Activated CD8-positive, alpha-beta memory T cell treated with anti-CD3 and anti-CD28 coated beads, Interleukin-2, amount 50 U/mL, for 1 hour (primary cell): ENCODE results near the gene CYB561A3.

Experiments used
- DNase-seq: peaks from one replicate; pipeline ENCODE4 v3.0.0-alpha.2; 2020; ENCODE audit errors: extremely low read depth

CYB561A3 gene

GRCh38 chr11:61345170-61345610 lies 16.5 kb downstream of the CYB561A3 start:
- DNase-seq: no peak

GRCh38 chr11:61343792-61344745 lies 17.6 kb downstream of the CYB561A3 start:
- no peak for DNase-seq

GRCh38 chr11:61342207-61342803 lies 19.4 kb downstream of the CYB561A3 start:
- DNase-seq: no peak

DNA sequence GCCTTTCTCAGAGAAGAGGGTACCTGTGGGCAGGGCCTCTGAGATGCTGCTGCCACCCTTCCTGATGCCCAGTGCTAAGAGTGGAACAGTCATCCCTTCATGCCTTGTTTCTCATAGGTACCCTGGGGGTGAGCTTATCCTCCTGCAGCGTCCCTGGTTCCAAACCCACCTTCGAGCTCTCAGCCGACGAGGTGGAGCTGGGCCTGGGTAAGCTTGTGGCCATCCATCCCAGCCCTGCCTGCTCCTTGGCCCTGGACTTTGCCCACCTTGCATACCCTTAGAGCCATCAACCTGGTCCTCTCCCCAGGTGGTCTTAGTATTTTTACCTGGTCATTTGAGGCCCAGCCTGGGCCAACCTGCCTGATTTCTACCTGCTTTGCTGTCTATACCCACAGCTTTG lies 20.0 kb downstream of the CYB561A3 start:
- no peak for DNase-seq

DNA sequence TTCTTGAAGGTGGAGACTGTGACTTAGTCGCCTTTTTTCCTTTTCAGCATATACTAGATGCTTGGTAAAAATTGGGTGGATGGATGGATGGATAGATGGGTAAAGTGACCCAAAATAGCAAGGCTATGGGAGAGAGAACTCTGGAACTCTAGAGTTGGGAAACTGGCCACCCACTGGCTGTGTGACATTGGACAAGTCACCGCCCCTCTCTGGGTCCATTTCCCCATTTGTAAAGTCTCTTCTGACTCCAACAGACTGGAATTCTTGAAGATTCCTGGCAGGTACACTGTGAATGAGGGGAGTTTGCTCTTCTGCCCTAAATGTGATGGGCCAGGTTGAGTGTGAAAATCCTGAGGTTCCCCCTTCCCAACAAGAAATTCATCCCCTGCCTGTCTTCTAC lies 20.7 kb downstream of the CYB561A3 start:
- DNase-seq: no peak

DNA sequence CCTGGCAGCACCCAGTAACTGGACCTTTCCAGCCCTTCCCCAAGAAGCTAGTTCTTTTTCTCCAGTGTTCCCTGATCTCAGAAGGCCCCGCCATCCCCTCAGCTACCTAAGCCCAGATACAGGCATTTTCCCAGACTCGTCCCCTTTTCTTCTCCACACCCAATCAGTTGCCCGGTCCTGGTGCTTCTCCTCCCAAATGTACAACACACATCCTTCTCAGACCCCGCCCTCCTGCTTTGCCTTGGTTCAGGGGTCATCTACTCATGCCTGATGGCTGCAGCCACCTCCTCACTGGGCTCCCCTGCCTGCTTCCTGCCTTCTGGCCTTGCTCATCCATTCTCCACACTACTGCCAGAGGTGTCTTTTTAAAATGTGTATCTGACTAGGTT lies 22.2 kb downstream of the CYB561A3 start:
- no peak for DNase-seq

GRCh38 chr11:61338783-61339489 lies 22.7 kb downstream of the CYB561A3 start:
- DNase-seq: no peak

DNA sequence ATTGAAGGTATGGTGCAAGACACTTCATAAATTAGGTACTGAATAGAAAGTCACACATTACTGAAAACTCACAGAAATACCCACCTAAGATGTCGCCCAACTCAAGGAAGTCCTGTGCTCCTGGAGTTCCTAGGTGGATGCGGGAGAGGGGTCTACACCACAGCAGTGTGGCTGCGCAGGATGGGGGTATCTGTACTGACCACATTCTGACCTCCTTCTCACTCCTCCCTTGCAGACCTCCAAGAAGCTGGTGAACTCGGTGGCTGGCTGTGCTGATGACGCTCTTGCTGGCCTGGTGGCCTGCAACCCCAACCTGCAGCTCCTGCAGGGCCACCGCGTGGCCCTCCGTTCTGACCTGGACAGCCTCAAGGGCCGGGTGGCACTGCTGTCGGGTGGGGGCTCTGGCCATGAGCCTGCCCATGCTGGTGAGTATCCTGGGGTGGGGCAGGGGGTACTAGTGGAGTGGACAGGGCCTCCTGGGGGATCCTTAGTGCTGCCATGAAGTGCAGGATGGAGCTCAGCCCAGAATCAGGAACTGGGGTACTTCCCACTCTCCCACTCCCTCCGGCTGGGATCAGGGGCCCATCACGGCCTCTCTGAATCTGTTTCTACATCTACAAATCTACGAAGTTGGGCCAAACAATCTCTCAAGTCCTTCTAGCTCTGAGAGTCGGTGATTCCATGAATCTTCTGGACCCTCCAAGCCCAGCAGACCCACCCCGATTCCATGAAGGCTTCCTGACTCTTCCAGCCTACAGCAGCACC lies 23.8 kb downstream of the CYB561A3 start:
- no peak for DNase-seq

DNA sequence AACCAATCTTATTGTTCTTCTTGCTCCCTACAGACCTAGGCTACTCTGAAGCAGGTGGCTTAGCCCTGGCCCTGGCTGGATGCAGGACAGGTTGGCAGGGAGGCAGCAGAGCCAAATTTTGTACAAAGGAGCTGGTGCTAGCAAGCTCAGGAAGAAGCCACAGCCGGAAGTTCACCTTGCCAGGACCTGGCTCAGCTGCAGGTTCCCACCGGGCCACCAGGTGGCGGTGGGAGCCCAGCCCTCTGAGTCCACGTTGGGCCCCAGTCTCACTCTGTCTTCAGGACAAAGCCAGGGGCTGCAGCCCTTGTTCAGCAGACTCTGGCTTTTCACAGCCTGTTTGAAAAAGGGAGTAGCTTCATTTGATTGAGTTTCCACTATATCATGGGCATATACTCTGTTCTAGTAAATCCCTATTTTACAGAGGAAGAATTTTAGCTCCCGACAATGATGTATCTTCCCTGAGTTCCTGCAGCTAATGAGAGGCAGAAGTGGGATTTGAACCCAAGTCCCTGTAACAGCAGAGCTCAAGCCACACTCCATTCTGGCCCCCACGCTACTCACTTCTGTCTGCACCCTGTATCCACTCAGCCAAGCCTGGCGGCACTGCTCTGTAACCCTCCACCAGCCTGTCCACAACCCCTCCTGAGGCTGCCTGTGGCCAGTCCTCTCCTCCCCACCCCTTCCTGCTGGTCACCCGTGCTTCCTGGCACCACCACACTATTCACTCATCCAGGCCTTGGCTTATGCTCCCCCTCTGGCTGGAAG lies 25.3 kb downstream of the CYB561A3 start:
- peak; percentile 53 for DNase-seq

GRCh38 chr11:61335355-61335710 lies 26.3 kb downstream of the CYB561A3 start:
- DNase-seq: no peak

- DNase-seq: no peak
Measured at GRCh38 chr11:61334434-61335354, 27.0 kb downstream of the CYB561A3 start.

DNA sequence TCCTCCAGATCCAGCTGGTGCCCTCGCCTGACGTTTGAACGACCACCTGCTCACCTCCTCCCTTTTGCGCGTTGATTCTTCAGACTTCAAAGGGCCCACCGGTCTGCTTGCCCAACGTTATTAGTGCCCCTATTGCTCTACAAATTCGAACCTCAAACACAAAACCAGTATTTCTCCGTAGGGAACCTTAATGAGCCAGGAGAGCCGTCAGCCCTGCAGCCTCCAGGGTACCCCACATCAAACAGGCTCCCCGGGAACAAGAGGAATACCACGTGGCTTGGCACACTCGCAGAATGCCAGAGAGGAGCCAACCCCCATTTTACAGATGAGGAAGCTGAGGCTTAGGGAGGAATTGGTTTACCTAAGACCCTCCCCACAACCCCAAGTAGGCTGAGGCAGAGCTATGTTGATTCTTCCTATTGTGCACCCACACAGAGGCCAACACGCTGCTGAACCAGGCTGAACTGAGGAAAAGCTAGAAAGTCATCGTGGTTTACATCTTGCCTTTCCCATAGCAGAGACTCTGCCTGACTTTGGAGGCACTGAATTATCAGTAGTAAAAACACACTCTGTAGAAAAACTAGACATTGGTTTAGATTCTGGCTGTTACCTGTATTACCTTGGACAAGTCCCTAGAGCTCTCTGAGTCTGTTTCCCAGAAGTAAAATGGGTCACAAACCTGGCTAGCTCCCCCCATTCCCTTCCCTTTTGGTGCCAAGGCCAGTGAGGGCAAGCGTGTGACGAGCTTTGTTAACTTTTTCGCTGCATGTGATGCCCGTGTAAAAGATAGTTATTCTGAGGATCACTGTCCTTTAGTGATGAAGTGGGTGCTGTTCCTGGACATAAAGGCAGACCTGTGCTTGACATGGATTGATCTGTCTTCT lies 27.9 kb downstream of the CYB561A3 start:
- no peak for DNase-seq

DNA sequence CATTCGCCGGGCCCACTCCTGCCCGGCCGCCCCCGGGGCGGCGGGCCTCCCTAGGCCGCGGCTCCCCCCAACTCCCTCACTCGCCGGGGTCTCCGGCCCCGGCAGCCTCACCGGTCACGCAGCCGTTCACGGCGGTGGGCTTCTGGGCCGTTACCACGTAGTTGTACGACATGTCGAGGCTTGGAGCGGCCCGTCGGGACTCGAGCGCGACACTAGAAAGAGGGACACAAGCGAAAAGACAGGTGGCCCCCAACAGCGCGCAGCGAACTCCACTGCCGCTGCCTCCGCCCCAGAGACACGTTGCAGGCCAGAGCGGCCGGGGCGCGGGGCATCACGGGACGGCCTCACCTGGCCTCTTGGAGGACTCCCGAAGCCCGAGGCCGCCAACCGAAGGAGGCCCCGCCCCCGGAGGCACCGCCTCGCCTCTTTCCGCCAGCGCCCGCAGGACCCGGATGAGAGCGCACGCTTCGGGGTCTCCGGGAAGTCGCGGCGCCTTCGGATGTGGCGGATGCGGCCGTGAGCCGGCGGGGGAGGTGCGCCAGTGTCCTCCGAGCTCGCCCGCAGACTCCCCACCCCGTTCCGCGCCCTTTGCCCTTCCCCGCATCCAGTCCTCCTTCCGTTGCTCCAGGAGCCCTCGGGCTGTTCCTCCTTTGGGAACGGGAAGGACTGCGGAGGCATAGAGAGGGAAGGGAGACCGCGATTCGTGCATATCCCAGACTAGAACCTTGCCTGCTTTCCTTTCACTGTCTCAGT lies 28.7 kb downstream of the CYB561A3 start, which contains the start of the genes DDB1 and TKFC:
Gene DDB1, minus strand, starts transcription at position 309 of the 753 bp plus-strand sequence. Its CDS starts 137 bp downstream, at position 172.
Gene TKFC, plus strand, starts transcription at position 432 of the 753 bp plus-strand sequence. CDS start 1,501 bp downstream, outside the sequence.
- peak; percentile 89 for DNase-seq

DNA sequence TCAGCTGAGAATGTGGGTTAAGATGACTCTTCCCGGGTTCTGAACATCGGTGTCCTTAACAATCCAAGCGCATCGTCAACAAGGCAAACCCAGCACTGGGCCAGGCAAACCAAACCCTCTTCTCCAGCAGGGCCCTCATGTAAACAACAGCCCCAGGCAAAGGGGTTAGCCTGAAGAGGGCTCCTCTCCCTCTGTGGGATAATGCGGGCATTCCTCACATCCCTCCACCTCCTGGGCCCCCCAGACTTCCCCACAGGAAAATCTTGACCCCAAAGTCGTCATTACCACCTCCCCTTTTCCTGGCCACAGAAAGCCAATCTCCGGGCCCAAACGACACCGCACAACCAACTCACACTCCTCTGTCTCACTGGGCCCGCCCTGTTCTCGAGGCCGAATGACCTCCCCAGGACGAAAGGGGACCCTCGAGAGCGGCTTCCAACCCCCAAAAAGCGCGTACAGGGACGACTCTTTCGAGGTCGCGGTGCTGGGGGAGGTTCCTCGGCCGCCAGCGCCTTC lies 29.3 kb downstream of the CYB561A3 start:
- DNase-seq: no peak

GRCh38 chr11:61331651-61332050 lies 30.0 kb downstream of the CYB561A3 start:
- DNase-seq: no peak

- no peak for DNase-seq
Measured at GRCh38 chr11:61329871-61330270, 31.8 kb downstream of the CYB561A3 start.

DNA sequence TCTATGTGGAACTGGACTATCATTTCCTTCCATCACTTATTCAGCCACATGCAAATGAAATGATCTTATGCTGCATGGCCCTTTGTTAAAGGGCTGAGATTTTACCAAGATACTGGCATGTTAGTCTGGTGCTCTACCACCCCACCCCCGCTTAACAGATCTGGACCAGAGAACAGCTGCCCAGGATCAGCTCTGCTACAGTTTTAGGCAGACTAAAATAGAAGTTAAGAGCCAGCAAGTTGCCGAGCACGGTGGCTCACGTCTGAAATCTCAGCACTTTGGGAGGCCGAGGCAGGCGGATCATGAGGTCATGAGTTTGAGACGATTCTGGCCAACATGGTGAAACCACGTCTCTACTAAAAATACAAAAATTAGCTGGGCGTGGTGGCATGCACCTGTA lies 33.3 kb downstream of the CYB561A3 start:
- DNase-seq: no peak

- DNase-seq: no peak
Measured at GRCh38 chr11:61327669-61328071, 34.0 kb downstream of the CYB561A3 start.
